Measurements from ENCODE around the gene DGKI. TPM values are rescaled to one million over a fixed set of nuclear protein-coding genes. Genes with fewer than 3 reads are reported as not detected.

Gene DGKI
- total RNA-seq, 4 donors from 2014 or later, result 0.42 to 6.2 (median 2.0) TPM

DNA sequence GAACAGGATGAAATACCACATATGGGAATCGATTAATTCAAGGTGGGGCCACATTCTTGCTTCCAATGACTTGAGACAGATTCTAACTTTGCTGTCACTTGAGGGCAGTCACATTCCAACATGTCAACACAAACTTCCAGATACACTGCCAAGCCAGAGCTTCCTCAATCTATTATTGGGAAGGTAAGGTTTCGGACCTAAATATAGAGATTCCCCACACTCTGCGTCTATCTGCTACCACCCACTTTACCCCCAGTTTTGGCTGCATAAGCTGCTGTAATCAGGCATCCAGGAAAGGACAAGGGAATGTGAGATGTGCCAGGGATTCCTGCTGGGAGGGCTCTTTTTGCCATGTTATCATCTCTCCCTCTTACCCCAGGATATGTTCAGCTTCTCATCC is 20.5 kb upstream of the DGKI start:
- no peaks in the 10 kb centered on the region for H3K27me3 ChIP-seq
- no peaks in the 10 kb centered on the region for H3K9me3 ChIP-seq
- TF ChIP-seq CTCF (IDR thresholded peaks at IDR 0.05) (no peak), EP300 (IDR thresholded peaks at IDR 0.05) (no peak), POLR2A (IDR thresholded peaks at IDR 0.05) (no peak), POLR2AphosphoS5 (IDR thresholded peaks at IDR 0.05) (no peak)
- DNase-seq (ENCODE audit: low spot score in 2 of 2), result no peak
- whole genome bisulfite sequencing, result 83% methylated on average over 3 of the region's 3 CpGs
- no peaks in the 10 kb centered on the region for H3K4me1 ChIP-seq
- no peak overlapping the region for H3K4me3 ChIP-seq
- no peak overlapping the region for H3K27ac ChIP-seq
- peaks cover 12% of the 10 kb centered on the region for H3K36me3 ChIP-seq

DNA sequence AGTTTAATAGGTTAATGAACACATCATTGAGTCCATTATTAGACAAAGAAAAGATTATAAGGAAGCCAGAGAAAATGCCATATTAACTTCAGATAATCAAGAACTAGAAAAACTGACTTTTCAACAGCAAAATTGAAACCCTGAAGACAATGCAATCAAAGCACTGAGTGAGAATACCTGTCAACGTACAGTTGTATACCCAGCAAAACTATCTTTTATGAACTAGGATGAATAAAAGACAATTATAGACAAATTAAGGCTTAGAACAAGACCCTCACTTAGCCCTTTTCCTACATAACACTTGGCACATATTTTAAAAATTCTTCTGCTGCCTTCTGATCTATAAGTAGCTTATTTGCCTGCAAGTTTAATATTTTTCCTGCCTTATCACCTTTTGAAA is 19.0 kb upstream of the DGKI start:
- TF ChIP-seq POLR2AphosphoS5 (IDR thresholded peaks at IDR 0.05) (no peak), CTCF (IDR thresholded peaks at IDR 0.05) (no peak), EP300 (IDR thresholded peaks at IDR 0.05) (no peak), POLR2A (IDR thresholded peaks at IDR 0.05) (no peak)
- H3K27ac ChIP-seq, result no peak overlapping the region
- no peaks in the 10 kb centered on the region for H3K9me3 ChIP-seq
- no peak overlapping the region for H3K4me3 ChIP-seq
- no peaks in the 10 kb centered on the region for H3K4me1 ChIP-seq
- no peak for DNase-seq (ENCODE audit: low spot score in 2 of 2)
- peaks cover 16% of the 10 kb centered on the region for H3K36me3 ChIP-seq
- H3K27me3 ChIP-seq, result no peaks in the 10 kb centered on the region
- WGBS, result 95% methylated on average over 1 of the region's 1 CpG

DNA sequence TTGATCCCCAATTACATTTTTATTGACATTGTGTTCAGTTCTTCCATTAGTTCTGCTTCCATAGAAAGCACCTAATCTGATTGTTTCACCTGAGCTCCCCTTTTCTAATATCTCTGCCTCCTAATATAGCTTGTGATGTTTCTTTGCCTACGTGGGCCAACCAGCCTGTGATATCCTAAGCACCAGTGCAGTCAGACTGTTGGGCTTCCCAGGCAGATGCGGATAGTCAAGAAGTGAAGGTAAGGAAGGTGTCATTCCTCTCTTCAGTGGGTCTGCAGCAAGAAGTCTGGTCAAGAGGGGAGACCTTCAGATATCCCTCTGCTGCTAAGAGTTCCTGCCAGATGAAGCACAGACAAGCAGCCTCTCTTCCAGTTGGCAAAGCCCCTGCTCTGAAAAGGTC is 16.2 kb upstream of the DGKI start:
- Histone ChIP-seq H3K4me1 (no peaks in the 10 kb centered on the region), H3K9me3 (no peaks in the 10 kb centered on the region), H3K36me3 (peaks cover 16% of the 10 kb centered on the region), H3K4me3 (no peak overlapping the region), H3K27ac (no peak overlapping the region), H3K27me3 (no peaks in the 10 kb centered on the region)
- DNase-seq (ENCODE audit: low spot score in 2 of 2), result no peak
- WGBS, result 88% methylated on average over 2 of the region's 2 CpGs
- TF ChIP-seq POLR2A (IDR thresholded peaks at IDR 0.05) (no peak), CTCF (IDR thresholded peaks at IDR 0.05) (no peak), EP300 (IDR thresholded peaks at IDR 0.05) (no peak), POLR2AphosphoS5 (IDR thresholded peaks at IDR 0.05) (no peak)

DNA sequence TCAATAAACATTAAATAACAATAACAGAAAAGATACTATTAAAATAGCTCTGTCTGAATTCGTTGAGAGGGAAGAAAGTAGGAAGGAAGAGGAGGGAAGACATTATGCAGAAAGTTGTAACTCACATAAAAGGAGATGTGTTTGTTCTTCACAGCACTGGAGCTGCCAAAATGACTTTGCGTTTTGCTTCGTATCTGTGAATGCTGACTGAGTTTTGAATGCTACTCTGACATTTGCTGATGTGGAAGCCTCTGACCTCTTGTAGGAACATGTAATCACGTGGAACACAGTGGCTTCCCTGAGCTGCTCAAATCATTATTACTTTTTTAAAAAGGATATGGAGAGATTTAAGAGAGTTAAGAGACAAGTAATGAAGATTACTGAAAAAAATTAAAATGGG is 15.6 kb upstream of the DGKI start:
- H3K4me3 ChIP-seq, result no peak overlapping the region
- 46% methylated on average over 4 of the region's 4 CpGs for WGBS
- no peak overlapping the region for H3K27ac ChIP-seq
- no peak for TF ChIP-seq POLR2A (IDR thresholded peaks at IDR 0.05)
- TF ChIP-seq CTCF (IDR thresholded peaks at IDR 0.05), result no peak
- TF ChIP-seq POLR2AphosphoS5 (IDR thresholded peaks at IDR 0.05), result no peak
- no peak for TF ChIP-seq EP300 (IDR thresholded peaks at IDR 0.05)
- H3K9me3 ChIP-seq, result no peaks in the 10 kb centered on the region
- no peak for DNase-seq (ENCODE audit: low spot score in 2 of 2)
- peaks cover 12% of the 10 kb centered on the region for H3K36me3 ChIP-seq
- no peaks in the 10 kb centered on the region for H3K4me1 ChIP-seq
- H3K27me3 ChIP-seq, result no peaks in the 10 kb centered on the region

DNA sequence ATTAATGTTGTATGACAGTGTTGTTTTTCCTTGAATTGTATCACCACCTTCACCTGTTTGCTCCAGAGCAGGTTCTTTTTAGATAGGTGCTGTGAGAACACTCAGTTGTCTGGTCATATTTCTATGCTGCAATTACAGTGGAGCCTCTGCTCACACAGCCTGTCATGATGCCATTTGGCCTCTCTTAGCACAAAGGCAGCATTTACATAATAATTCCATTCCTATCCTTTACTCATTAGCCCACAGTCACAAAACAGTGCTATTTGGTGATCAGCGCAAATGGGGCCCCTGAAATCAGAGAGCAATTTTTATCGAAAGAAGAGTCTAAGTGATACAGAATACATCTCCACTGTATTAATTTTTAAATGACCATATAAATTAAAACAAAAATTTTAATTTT is 13.8 kb upstream of the DGKI start:
- Histone ChIP-seq H3K4me3 (no peak overlapping the region), H3K27ac (no peak overlapping the region), H3K36me3 (peaks cover 4% of the 10 kb centered on the region), H3K9me3 (no peaks in the 10 kb centered on the region), H3K4me1 (no peaks in the 10 kb centered on the region), H3K27me3 (no peaks in the 10 kb centered on the region)
- DNase-seq (ENCODE audit: low spot score in 2 of 2), result no peak
- TF ChIP-seq EP300 (IDR thresholded peaks at IDR 0.05) (no peak), CTCF (IDR thresholded peaks at IDR 0.05) (no peak), POLR2A (IDR thresholded peaks at IDR 0.05) (no peak), POLR2AphosphoS5 (IDR thresholded peaks at IDR 0.05) (no peak)
- WGBS, result 98% methylated on average over 2 of the region's 2 CpGs

All from suprapubic skin (tissue), 4 donors.